CD4-positive, alpha-beta T cell treated with Interleukin-4 for 4 hours (primary cell): ENCODE results near the gene UCP1.
"Not testable (repeated sequence)": the region's sequence is repeated elsewhere in the genome, so short reads cannot be mapped to it uniquely, and the experiment has no call there.

Experiments
- DNase-seq: peaks from one replicate; pipeline ENCODE4 v3.0.0-alpha.2; 2020

The UCP1 gene

DNA sequence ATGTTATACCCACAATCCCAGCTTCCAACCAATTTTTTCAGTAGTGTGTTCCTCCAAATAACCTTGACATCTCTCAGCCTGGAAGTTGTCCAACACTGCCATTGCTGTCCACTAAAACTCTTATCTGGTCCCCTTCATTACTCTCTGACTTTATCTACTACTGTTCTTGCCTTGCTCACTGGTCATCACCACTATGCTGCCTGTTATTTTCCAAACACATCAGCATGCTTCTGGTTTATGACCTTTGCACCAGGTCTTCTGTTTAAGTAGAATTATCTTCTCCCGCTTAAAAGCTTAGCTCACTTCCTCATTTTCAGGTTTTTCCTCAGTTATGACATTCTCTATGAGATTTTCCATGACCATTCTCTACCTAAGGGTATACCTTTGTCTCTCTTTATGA is 39.3 kb downstream of the UCP1 start:
- no peak for DNase-seq

DNA sequence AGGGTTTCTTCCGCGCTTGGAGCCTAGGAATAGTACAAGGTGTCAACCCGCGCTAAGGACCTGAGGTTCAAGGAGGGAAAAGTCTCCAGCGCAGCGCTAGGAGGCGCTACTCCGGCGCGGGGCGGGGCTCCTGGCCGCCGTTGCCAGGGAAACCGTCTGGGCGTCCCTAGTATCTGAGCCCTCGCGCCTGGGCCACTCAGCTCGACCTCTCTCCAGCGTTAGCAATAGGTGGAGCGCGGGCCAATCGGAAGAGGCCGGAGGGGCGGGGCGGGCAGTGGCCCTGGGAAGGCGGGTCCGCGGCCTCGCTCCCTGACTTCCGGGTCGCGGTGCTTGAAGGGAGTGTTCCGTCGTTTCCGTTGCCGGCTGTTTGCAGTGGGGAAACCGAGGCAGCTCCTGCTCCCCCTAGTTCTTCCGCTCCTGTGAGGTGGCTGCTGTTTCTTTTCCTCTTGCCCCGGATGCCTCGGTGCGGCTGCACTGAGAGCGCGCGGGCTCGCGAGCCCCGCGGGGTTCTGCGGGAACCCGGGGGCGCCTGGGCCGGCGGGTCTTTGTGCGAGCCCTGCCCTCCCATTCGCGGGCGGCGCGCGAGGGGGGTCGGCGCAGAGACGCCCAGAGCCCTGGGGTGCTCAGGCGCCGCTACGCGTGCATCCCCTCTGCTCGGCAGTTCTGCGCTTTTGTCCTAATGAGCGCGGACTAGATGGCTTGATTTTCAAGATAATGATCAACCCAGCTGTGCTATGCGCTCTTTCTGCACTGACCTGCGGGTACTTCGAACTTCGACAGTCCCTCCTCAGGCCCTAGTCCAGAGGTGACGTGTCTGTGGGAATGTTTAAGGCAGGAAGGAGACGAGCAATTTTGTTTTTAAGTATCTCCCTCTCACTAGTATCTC is 44.7 kb downstream of the UCP1 start, which contains the start of gene ELMOD2:
Gene ELMOD2, plus strand, starts transcription at position 312 of the 886 bp plus-strand sequence. CDS start 1,261 bp downstream, outside the sequence.
- DNase-seq: peak; percentile 98

DNA sequence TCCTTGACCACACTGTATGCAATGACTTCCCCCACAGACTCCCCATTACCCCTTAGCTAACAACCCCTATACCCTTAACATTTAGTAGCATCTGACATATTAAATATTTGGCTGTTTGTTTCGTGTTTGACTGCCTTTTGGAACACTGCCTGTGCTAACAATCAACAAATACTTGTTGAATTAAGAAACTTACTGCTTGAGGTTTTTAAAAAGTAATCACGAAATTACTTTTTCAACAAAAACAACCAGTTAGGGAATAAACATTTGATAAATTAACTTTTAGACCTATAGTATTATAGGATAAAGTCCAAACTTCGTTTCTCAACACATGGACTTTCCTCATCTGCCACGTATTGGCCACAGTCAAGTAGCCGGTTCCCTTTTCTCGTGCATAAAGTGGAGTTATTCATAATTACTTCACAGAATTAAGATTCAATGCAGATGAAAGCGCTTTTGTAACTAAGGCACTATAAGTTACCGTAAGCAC is 45.3 kb downstream of the UCP1 start:
- DNase-seq: no peak

DNA sequence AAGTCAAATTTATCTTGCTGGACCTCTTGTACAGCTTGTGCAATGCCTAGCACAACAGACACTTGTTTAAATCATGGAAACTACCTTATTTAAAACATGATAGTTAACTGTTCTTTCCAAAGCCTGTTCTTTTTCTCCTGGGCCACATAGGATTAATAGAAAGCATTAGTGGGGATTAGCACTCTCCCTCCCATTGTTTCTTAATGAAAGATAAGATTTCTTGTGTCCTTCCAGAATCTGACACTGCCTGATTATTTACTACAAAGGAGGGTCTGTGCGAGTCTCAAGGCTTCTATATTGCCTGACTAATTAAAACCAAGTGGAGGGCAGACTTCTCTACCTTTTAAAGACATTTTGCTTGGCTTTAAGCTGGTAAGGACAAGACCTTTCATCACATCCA is 53.3 kb downstream of the UCP1 start:
- no peak for DNase-seq

DNA sequence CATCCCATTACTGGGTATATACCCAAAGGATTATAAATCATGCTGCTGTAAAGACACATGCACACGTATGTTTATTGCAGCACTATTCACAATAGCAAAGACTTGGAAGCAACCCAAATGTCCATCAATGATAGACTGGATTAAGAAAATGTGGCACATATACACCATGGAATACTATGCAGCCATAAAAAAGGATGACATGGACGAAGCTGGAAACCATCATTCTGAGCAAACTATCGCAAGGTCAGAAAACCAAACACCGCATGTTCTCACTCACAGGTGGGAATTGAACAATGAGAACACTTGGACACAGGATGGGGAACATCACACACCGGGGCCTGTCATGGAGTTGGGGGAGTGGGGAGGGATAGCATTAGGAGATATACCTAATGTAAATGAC is 55.0 kb downstream of the UCP1 start:
- DNase-seq: not testable (repeated sequence)
